Astrocyte (in vitro differentiated cells and primary cell): Measurements from ENCODE around the gene TNMD. TPM values are rescaled to one million over a fixed set of nuclear protein-coding genes. Genes with fewer than 3 reads are reported as not detected.

Source experiments
- DNase-seq: peaks from one replicate; pipeline ENCODE4 v3.0.0-alpha.2; 2010; ENCODE audit warnings: low read depth
- FAIRE-seq: peaks from 2 replicates; lab custom pipeline; 2011; peaks lifted over from hg19 to GRCh38; lab: Jason Lieb, UNC
- H2AFZ ChIP-seq: 2 replicates; pipeline ENCODE4 v1.6.0; 2012; ENCODE audit warnings: low read depth, low read length, inconsistent platforms
- H3K27ac ChIP-seq: 2 replicates; pipeline ENCODE4 v1.5.1; 2011; ENCODE audit warnings: low read depth, low read length, inconsistent platforms
- H3K27me3 ChIP-seq: 2 replicates; pipeline ENCODE4 v1.6.0; 2011; ENCODE audit warnings: low read length, inconsistent platforms; ENCODE audit not compliant: insufficient read depth
- H3K36me3 ChIP-seq: 2 replicates; pipeline ENCODE4 v1.5.1; 2011; ENCODE audit warnings: low read length, inconsistent platforms; ENCODE audit not compliant: insufficient read depth
- H3K4me1 ChIP-seq: 2 replicates; pipeline ENCODE4 v1.5.1; 2011; ENCODE audit warnings: low read length, inconsistent platforms; ENCODE audit not compliant: insufficient read depth
- H3K4me2 ChIP-seq: 2 replicates; pipeline ENCODE4 v1.6.0; 2012; ENCODE audit warnings: low read length, inconsistent platforms
- H3K4me3 ChIP-seq: 2 replicates; pipeline ENCODE4 v1.5.1; 2011; ENCODE audit warnings: low read depth, mild to moderate bottlenecking, low read length, inconsistent platforms; ENCODE audit not compliant: insufficient read depth
- H3K79me2 ChIP-seq: 2 replicates; pipeline ENCODE4 v1.6.0; 2012; ENCODE audit warnings: mild to moderate bottlenecking, low read length, inconsistent platforms; ENCODE audit not compliant: insufficient read depth
- H3K9ac ChIP-seq: 2 replicates; pipeline ENCODE4 v1.6.0; 2012; ENCODE audit warnings: mild to moderate bottlenecking, low read length, inconsistent platforms
- H3K9me3 ChIP-seq: 2 replicates; pipeline ENCODE4 v1.5.1; 2012; ENCODE audit warnings: low read depth, mild to moderate bottlenecking, low read length, inconsistent platforms; ENCODE audit not compliant: insufficient read depth
- H4K20me1 ChIP-seq: 2 replicates; pipeline ENCODE4 v1.6.0; 2012; ENCODE audit warnings: low read length, inconsistent platforms; ENCODE audit not compliant: insufficient read depth
- H3K27ac Mint-ChIP-seq: one replicate; pipeline ENCODE4 v1.8.0; 2021; ENCODE audit warnings: mild to moderate bottlenecking, mixed read lengths; ENCODE audit not compliant: unreplicated experiment
- H3K27me3 Mint-ChIP-seq: one replicate; pipeline ENCODE4 v1.8.0; 2021; ENCODE audit warnings: low read depth, mixed read lengths; ENCODE audit not compliant: unreplicated experiment
- H3K36me3 Mint-ChIP-seq: one replicate; pipeline ENCODE4 v1.8.0; 2021; ENCODE audit warnings: low read depth, mixed read lengths; ENCODE audit not compliant: unreplicated experiment
- H3K4me1 Mint-ChIP-seq: one replicate; pipeline ENCODE4 v1.8.0; 2021; ENCODE audit warnings: low read depth, mixed read lengths; ENCODE audit not compliant: unreplicated experiment
- H3K4me3 Mint-ChIP-seq: one replicate; pipeline ENCODE4 v1.8.0; 2021; ENCODE audit warnings: mild to moderate bottlenecking, moderate library complexity, mixed read lengths; ENCODE audit not compliant: unreplicated experiment
- H3K9me3 Mint-ChIP-seq: one replicate; pipeline ENCODE4 v1.8.0; 2021; ENCODE audit warnings: mild to moderate bottlenecking, mixed read lengths; ENCODE audit not compliant: unreplicated experiment
- CTCF ChIP-seq: IDR thresholded peaks from 2 replicates; pipeline ENCODE4 v1.5.1; 2011; ENCODE audit warnings: low read depth, mild to moderate bottlenecking, inconsistent platforms, low read length, moderate library complexity; ENCODE audit not compliant: insufficient read depth
- EZH2 ChIP-seq: IDR thresholded peaks from 2 replicates; pipeline ENCODE4 v1.6.1; 2012; ENCODE audit warnings: mild to moderate bottlenecking, low read length, inconsistent platforms; ENCODE audit not compliant: insufficient read depth
- total RNA-seq: library from RNA; stranded (reverse); gene quantifications from 2 replicates; pipeline ENCODE4 v1.2.1, GENCODE V29; 2021

TNMD gene
- total RNA-seq, 1 donor from 2014 or later, result not detected

GRCh38 chrX:100642290-100642689, 57.6 kb downstream of the TNMD start:
- Mint-ChIP-seq H3K4me3 (no peak overlapping the region), H3K4me1 (peaks cover 28% of the 10 kb centered on the region)
- no peak for FAIRE-seq

GRCh38 chrX:100643212-100643611, 58.5 kb downstream of the TNMD start:
- Histone ChIP-seq H3K9me3 (no peaks in the 10 kb centered on the region), H3K9ac (peak overlapping the region; percentile 93), H4K20me1 (no peaks in the 10 kb centered on the region), H3K36me3 (no peaks in the 10 kb centered on the region), H3K4me1 (peaks cover 36% of the 10 kb centered on the region), H3K79me2 (peaks cover 22% of the 10 kb centered on the region), H3K4me2 (peak overlapping the region; percentile 97), H3K27ac (peak overlapping the region; percentile 85), H2AFZ (no peak overlapping the region), H3K27me3 (no peaks in the 10 kb centered on the region), H3K4me3 (no peak overlapping the region)
- TF ChIP-seq CTCF, result no peak
- no peak for TF ChIP-seq EZH2
- H3K9me3 Mint-ChIP-seq, result no peaks in the 10 kb centered on the region
- no peaks in the 10 kb centered on the region for H3K36me3 Mint-ChIP-seq
- no peak overlapping the region for H3K4me3 Mint-ChIP-seq
- FAIRE-seq (no peak), DNase-seq (no peak)
- peaks cover 35% of the 10 kb centered on the region for H3K4me1 Mint-ChIP-seq
- peak overlapping the region; percentile 94 for H3K27ac Mint-ChIP-seq
- H3K27me3 Mint-ChIP-seq, result no peaks in the 10 kb centered on the region

More at GRCh38 chrX:100642290-100642689, 57.6 kb downstream of the TNMD start:
- no peak overlapping the region for H3K4me3 ChIP-seq
- no peaks in the 10 kb centered on the region for H3K36me3 ChIP-seq
- no peaks in the 10 kb centered on the region for H3K9me3 Mint-ChIP-seq
- no peaks in the 10 kb centered on the region for H3K27me3 Mint-ChIP-seq
- no peaks in the 10 kb centered on the region for H4K20me1 ChIP-seq
- H3K27me3 ChIP-seq, result no peaks in the 10 kb centered on the region
- peaks cover 27% of the 10 kb centered on the region for H3K4me1 ChIP-seq
- DNase-seq, result no peak
- no peak overlapping the region for H3K9ac ChIP-seq
- H3K4me2 ChIP-seq, result no peak overlapping the region
- no peak overlapping the region for H3K27ac Mint-ChIP-seq
- H3K9me3 ChIP-seq, result no peaks in the 10 kb centered on the region
- TF ChIP-seq CTCF (no peak), EZH2 (no peak)
- H3K27ac ChIP-seq, result no peak overlapping the region
- peaks cover 22% of the 10 kb centered on the region for H3K79me2 ChIP-seq
- H2AFZ ChIP-seq, result no peak overlapping the region
- H3K36me3 Mint-ChIP-seq, result no peaks in the 10 kb centered on the region

- Mint-ChIP-seq H3K4me1 (peaks cover 45% of the 10 kb centered on the region), H3K27me3 (no peaks in the 10 kb centered on the region), H3K27ac (peak within 1 kb of the TSS; percentile 94), H3K4me3 (peak within 1 kb of the TSS; percentile 88), H3K36me3 (no peaks in the 10 kb centered on the region), H3K9me3 (no peaks in the 10 kb centered on the region)
- Histone ChIP-seq H3K79me2 (peaks cover 22% of the 10 kb centered on the region), H3K4me3 (peak within 1 kb of the TSS; percentile 80), H3K27ac (peak within 1 kb of the TSS; percentile 85), H3K9me3 (no peaks in the 10 kb centered on the region), H3K4me2 (peak within 1 kb of the TSS; percentile 97), H3K27me3 (no peaks in the 10 kb centered on the region), H3K9ac (peak within 1 kb of the TSS; percentile 93), H3K4me1 (peaks cover 46% of the 10 kb centered on the region), H2AFZ (peak within 1 kb of the TSS; percentile 4), H3K36me3 (no peaks in the 10 kb centered on the region), H4K20me1 (no peaks in the 10 kb centered on the region)
- TF ChIP-seq CTCF (no peak), EZH2 (no peak)
- FAIRE-seq (peak; percentile 99), DNase-seq (peak; percentile 88)
These were observed 59.5 kb downstream of the TNMD start, which contains the start of gene SRPX2 for GRCh38 chrX:100643956-100644860. Gene SRPX2, plus strand, starts transcription at chrX:100644199. Its CDS starts 2,124 bp downstream, at chrX:100646323.
